ENCODE data around the gene IGHMBP2.

DNA sequence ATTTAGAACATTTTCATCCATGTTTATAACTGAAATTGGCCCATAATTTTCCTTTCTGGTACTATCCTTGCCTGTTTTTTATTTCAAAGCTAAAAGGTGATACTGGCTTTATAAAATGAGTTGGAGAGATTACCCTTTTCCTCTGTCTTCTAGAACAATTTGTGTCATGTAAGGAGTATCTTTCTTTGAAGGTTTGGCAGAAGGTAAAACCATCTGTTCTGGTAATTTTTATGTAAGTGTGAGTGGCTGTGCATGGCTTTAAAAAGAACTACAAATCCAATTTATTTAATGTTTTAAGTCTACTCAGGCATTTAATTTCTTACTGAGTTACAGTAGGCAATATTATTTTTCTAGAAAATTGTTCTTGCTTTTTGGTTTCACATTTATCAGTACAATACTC is 84.8 kb downstream of the IGHMBP2 start:
- TF ChIP-seq ZFX (CRISPR knock-in tag; IDR thresholded peaks at IDR 0.05), result no peak
- no peak for TF ChIP-seq ETV6 (IDR thresholded peaks at IDR 0.05; ENCODE audit: borderline replicate concordance in 1 of 2, low read depth in 2 of 2, low read length in 1 of 2)
- no peak for TF ChIP-seq ETV6 (CRISPR knock-in tag; IDR thresholded peaks at IDR 0.05; ENCODE audit: borderline replicate concordance)
- TF ChIP-seq ZBTB34 (CRISPR knock-in tag; IDR thresholded peaks at IDR 0.05), result no peak
- no peak for TF ChIP-seq ATF1 (CRISPR knock-in tag; IDR thresholded peaks at IDR 0.05)
- TF ChIP-seq ATF1 (tag; IDR thresholded peaks at IDR 0.05), result no peak
- TF ChIP-seq YBX1 (IDR thresholded peaks at IDR 0.05), result no peak
- no peak for TF ChIP-seq FOSL1 (tag; conservative IDR thresholded peaks at IDR 0.05)
- no peak for TF ChIP-seq TOE1 (IDR thresholded peaks at IDR 0.05; ENCODE audit: borderline replicate concordance)
- TF ChIP-seq TOE1 (CRISPR knock-in tag; IDR thresholded peaks at IDR 0.05; ENCODE audit: borderline replicate concordance, low read depth), result no peak
- TF ChIP-seq, protein P1, sequence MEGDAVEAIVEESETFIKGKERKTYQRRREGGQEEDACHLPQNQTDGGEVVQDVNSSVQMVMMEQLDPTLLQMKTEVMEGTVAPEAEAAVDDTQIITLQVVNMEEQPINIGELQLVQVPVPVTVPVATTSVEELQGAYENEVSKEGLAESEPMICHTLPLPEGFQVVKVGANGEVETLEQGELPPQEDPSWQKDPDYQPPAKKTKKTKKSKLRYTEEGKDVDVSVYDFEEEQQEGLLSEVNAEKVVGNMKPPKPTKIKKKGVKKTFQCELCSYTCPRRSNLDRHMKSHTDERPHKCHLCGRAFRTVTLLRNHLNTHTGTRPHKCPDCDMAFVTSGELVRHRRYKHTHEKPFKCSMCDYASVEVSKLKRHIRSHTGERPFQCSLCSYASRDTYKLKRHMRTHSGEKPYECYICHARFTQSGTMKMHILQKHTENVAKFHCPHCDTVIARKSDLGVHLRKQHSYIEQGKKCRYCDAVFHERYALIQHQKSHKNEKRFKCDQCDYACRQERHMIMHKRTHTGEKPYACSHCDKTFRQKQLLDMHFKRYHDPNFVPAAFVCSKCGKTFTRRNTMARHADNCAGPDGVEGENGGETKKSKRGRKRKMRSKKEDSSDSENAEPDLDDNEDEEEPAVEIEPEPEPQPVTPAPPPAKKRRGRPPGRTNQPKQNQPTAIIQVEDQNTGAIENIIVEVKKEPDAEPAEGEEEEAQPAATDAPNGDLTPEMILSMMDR (IDR thresholded peaks at IDR 0.05 in 2 of 3, conservative IDR thresholded peaks at IDR 0.05 in 1 of 3; ENCODE audit: insufficient read depth in 2 of 3, low read depth in 1 of 3, low read length in 3 of 3), result no peak
- TF ChIP-seq TARDBP (IDR thresholded peaks at IDR 0.05), result no peak
- TF ChIP-seq RBFOX2 (IDR thresholded peaks at IDR 0.05; ENCODE audit: low read depth, low read length), result no peak
